GM19452 (cell line): ENCODE data around the gene DNAI4.
"Not testable (repeated sequence)": the region's sequence is repeated elsewhere in the genome, so short reads cannot be mapped to it uniquely, and the experiment has no call there.

Experiments used
- ATAC-seq: cut with Tn5 transposase; IDR thresholded peaks from one replicate; pipeline ENCODE4 v1.9.1; 2021; ENCODE audit not compliant: unreplicated experiment

Gene DNAI4

GRCh38 chr1:66833112-66833511 is 91.5 kb downstream of the DNAI4 start:
- no peak for ATAC-seq

- no peak for ATAC-seq
These were observed 93.0 kb downstream of the DNAI4 start for GRCh38 chr1:66831529-66832239.

DNA sequence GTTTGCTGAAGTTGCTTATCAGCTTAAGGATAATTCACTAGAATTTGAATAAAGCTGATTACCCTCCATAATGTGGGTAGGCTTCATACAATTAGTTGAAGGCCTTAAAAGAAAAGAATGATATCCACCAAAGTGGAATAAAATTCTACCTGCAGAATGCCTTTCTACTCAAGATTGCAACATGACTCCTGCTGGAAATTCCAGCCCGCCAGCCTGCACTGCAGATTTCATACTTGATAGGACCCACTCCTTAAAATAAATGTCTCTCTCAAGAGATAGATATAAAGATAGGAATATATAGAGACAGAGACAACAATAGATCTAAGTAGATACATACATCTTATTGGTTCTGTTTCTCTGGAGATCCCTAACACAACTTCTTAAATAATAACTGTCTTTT is 99.9 kb downstream of the DNAI4 start:
- ATAC-seq = no peak

DNA sequence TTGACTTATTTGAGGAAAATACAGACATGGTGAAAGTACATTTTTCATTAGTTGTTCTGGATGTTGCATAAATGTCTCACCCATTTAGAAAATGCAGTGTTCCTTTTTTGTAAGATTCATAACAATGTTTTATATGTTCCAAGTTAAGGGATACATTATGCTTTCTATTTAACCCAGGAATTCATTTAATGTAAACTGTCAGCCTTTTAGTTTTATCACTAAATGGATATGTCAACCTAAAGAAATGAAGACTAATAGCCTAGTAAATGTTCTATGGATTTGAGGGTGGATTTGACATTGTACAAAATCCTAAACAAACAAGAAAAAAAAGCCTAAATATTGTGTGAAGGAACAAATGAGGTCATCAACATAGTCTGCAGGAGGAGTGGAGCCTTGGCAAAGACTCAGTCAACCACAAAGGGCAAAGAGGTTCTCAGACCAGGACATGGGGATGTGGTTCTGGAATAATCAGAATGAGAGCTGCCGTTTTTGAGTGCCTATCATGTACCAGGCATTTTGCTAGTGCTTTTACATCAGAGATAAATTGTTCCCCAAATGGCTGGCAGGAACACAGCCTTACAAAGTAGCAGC is 114.8 kb downstream of the DNAI4 start:
- no peak for ATAC-seq

DNA sequence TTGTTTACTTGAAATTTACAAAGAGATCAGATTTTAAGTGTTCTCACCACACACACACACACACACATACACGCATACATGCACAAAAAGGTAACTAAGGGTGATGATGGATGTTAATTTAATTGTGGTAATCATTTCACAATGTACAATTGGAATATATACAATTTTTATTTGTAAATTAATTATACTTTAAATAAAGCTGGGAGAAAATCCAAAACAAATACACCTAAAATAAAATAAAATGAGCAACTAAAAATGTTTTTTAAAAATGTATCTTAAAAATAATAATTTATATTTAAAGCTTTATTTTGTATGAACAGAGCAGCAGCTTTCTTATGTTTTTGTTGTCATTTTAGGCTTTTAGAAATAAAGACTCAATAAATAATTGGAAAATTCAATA is 115.4 kb downstream of the DNAI4 start:
- ATAC-seq = no peak

GRCh38 chr1:66795839-66796238 is 128.8 kb downstream of the DNAI4 start:
- not testable (repeated sequence) for ATAC-seq

GRCh38 chr1:66791621-66792610 is 132.7 kb downstream of the DNAI4 start:
- no peak for ATAC-seq

DNA sequence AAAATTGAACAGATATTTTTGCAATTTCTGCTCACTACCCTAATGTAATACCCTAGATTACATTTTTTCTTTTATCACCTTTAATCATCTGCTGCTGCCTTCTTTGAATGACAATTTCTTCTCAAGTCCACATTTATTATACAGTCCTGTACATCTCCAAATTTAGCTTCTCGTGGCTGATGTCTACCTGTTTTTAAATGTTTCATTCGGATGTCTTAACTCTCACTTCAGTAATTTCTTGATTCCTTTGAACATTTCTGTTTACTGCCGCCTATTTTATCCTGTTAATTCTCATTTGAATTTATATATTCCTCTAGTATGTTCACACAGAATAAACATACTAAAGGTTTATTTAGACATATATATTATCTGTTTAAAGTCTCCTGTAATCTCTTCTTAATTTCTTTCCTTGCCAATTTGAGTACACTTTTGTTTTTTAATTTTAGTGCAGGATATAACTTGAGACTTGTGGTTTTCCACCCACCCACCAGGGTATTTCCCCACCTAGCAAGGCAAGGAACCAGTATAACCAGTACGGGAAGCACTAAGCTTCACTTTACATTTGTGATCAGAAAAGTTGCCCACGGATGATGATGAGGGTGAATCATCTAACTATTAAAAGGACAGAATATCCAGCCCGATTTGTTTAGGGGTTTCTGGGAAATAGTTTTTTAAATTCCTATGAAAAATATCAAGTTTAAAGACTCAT is 136.3 kb downstream of the DNAI4 start:
- ATAC-seq = peak; percentile 41

- ATAC-seq = peak; percentile 55
These were observed 137.0 kb downstream of the DNAI4 start for GRCh38 chr1:66787641-66788040.

GRCh38 chr1:66785800-66786199 is 138.9 kb downstream of the DNAI4 start:
- ATAC-seq = not testable (repeated sequence)

DNA sequence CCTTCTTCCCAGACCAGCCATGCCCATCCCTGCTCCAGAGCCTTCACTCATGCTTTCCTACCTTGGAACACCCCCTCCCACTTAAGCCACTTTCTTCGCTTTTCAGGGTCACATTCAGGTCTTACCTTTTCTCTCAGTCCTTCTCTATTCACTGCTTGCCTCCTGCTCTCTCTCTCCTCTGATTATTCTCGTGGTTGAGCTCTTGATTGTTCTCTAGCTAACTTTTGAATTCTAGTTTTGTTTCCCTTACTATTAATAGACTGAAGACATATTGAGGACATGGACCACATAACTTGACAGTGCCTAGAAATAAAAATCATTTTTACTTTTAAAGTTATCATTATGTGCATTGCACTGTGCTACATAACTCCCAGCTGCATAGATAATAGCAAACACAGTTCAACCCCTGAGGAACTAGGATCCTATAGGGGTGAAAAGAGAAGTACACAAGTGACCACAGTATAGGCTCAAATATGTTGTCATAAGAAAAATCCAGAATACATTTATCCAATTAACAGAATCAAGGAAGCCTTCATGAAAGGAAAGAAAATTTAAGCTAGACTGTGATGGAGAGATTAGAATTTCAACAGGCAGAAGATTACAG is 145.1 kb downstream of the DNAI4 start:
- ATAC-seq = no peak

- ATAC-seq = no peak
These were observed 145.7 kb downstream of the DNAI4 start for GRCh38 chr1:66778969-66779368.

DNA sequence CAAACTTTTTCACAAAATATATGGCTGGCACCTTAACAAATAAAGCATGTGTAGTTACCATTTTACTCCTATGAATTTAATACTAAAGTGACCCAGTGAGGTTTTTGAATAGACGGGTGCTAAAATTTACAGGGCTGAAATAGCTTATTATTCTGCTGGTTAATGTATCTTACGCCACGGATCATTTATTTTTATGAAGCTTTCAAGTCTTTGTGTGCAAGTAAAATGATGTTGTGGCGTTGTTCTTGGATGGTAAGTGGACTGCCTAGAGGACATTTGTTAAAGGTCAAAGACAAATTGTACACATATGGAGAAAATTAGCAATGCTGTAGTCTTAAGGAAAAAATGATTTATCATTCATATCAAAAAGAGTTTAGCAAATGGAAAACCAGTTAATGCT is 146.4 kb downstream of the DNAI4 start:
- ATAC-seq = no peak

- ATAC-seq = no peak
These were observed 146.8 kb downstream of the DNAI4 start for GRCh38 chr1:66777831-66778230.

DNA sequence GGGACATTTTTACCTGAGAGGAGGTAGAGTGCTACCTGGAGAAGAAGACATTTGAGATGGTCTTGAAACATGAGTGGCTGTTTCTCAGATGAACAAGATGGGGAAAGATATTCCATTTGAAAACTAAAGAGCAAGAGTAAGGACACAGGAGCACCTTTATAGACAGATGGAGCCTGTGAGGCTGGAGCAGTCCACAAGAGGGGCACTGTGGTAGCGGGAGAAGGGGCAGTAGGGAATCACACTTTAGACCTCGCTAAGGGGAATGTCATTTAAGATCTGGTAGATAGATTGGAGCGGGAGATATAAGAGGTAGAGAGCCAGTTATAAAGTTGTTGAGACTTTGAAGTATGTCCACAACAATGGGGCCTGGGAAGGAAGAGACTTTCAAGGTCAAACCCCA is 149.0 kb downstream of the DNAI4 start:
- no peak for ATAC-seq

DNA sequence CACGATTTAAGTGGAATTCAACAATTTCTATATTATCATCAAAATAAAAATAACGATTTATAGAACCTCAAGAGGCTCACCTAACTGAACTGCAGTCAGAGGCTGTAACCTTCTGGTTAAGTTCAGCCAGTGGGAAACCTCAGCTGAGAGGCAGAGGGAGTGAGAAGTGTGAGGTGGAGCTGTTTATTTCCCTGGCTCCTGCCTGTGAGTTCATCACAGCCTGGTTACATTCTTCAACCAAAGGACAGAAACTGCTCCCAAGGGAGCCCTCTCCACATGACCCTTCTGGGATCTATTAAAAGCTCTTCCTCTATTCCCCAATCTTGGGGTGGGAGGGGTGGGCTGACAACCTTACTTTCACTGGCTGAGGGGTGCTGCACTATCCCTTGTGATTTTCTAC is 150.2 kb downstream of the DNAI4 start:
- ATAC-seq = no peak

- ATAC-seq = no peak
These were observed 151.4 kb downstream of the DNAI4 start for GRCh38 chr1:66773227-66773626.

GRCh38 chr1:66770694-66771093 is 154.0 kb downstream of the DNAI4 start:
- no peak for ATAC-seq

- ATAC-seq = no peak
These were observed 154.4 kb downstream of the DNAI4 start for GRCh38 chr1:66770240-66770639.

DNA sequence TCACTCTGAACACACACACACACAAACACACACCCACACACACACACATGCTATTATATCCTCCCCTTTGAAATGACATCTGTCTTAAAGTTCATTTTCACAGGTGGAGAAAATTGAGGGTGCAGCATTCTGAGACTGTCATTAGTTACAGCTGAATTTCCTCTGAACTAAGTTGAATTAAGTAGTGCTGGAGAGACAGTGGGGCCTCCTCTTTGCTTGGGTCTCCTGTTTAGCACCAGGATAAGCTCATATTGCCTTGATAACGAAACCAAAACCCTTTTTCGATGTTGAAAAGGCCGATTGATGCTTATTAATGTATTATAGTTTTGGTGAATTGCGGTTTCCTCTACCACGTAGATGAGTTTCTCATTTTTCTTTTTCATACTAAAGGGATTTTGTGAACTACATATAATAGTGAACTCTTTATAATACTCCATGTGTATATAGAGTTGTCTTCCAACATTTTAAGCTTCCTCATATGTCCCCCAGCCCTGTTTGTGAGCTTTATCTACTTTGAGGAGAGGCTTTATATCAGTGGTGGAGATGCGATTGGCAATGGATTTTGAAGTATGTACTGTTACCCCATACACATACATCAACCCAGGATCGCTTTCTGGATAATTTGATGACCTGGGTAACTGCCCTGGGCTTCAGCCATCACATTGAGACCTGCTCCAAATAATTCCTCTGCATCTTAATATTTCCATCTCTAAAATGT is 155.0 kb downstream of the DNAI4 start:
- no peak for ATAC-seq
